H1 (cell line): ENCODE measurements around the gene OCIAD1. TPM values are rescaled to one million over a fixed set of nuclear protein-coding genes. Genes with fewer than 3 reads are reported as not detected.
A peak's percentile ranks its signal among the peaks of the same experiment; 100 is the strongest.

Experiments
- CHD1 ChIP-seq: IDR thresholded peaks from 2 replicates; pipeline ENCODE4 v1.6.1; 2012; ENCODE audit warnings: low read depth, low read length, improper control_type of control experiment
- CHD7 ChIP-seq: fragments of 300-600 bp; sonication (generic); IDR thresholded peaks from 2 replicates; pipeline ENCODE4 v1.7.1; 2012; ENCODE audit warnings: low read length, moderate library complexity, mild to moderate bottlenecking, inconsistent platforms; ENCODE audit not compliant: insufficient replicate concordance
- HDAC6 ChIP-seq: IDR thresholded peaks from one replicate; pipeline ENCODE4 v1.7.1; 2012; ENCODE audit warnings: low read depth, mild to moderate bottlenecking, inconsistent platforms, low read length, moderate library complexity
- RAD21 ChIP-seq, 2 experiments: IDR thresholded peaks in 1 of 2; conservative IDR thresholded peaks in 1 of 2; 2 replicates each; pipeline ENCODE4 v1.6.1; 2011; ENCODE audit warnings: low read depth in 2 of 2, low read length in 2 of 2, improper control_type of control experiment in 1 of 2, inconsistent platforms in 1 of 2, mild to moderate bottlenecking in 1 of 2, moderate library complexity in 1 of 2
- SP4 ChIP-seq: IDR thresholded peaks from 2 replicates; pipeline ENCODE4 v1.6.1; 2012; ENCODE audit warnings: low read length, inconsistent platforms
- polyA plus RNA-seq, 7 experiments: library from polyadenylated mRNA; depleted of rRNA in 3 of 7; stranded (reverse) in 5 of 7; unstranded in 2 of 7; fragments of >200 nt in 5 of 7; fragments of 200-250 nt in 2 of 7; gene quantifications; 1 replicate in 5 of 7; 2 replicates in 1 of 7; 4 replicates in 1 of 7; pipeline versions ENCODE4 v1.2.1 to v1.2.3, GENCODE V29; 2011 to 2013; ENCODE audit warnings: missing spikeins in 2 of 7, mixed read lengths in 2 of 7
- total RNA-seq: library from RNA; stranded (reverse); fragmentation: NEBNext Ultra II Directional; extraction: Animal tissue kit (Norgen Biotek cat#: 25700); gene quantifications from 2 replicates; pipeline ENCODE4 v1.2.1, GENCODE V29; 2021
- TF ChIP-seq, protein P1 (sequence below): IDR thresholded peaks from 2 replicates; pipeline ENCODE4 v1.6.1; 2012; ENCODE audit warnings: inconsistent platforms

Gene OCIAD1
- total and polyA plus RNA-seq, 2 of the 8 experiments (the other 6 are each of a cell fraction or from before 2014, with no cell fraction given): 79.9 to 163 TPM

DNA sequence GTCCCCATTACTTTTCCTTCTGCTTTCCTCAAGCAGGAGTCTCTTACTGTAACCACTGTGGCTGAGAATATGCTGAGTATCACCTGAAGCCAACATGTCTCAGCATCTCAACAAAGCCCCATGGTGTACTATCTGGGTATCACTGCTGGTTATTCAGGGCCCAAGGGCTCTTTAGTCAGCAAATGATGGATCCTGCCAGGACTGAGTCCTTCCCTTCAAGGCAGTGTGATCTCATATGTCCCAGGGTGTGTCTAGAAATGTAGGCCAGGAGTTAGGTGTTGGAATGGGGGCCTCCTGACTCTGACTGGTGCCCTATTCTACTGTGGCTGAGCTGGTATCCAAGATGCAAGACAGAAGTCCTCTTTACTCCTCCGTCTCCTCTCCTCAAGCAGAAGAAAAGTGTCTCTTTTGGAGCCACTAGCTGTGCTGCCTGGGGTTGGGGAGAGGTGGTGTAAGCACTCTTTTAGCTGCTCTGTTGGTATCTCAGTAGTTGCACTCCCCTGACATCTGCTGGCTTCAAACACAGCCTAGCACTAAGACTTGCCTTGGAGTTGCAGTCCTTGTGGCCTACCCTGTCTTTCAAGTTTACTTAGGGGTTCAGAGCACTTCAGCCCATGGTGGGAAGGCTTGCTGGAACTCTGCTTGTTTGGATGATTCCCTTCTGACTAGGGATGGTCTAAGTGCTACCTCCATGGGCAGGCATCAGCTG lies 47.1 kb downstream of the OCIAD1 start (continued):
- TF ChIP-seq, protein P1, sequence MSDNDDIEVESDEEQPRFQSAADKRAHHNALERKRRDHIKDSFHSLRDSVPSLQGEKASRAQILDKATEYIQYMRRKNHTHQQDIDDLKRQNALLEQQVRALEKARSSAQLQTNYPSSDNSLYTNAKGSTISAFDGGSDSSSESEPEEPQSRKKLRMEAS: no peak
- TF ChIP-seq CHD1: no peak
- TF ChIP-seq SP4: no peak
- no peak for TF ChIP-seq CHD7
- peak; percentile 32 to 36 for TF ChIP-seq RAD21 (IDR thresholded peaks at IDR 0.05 in 1 of 2, conservative IDR thresholded peaks at IDR 0.05 in 1 of 2; ENCODE audit: low read depth in 2 of 2, low read length in 2 of 2)
- no peak for TF ChIP-seq HDAC6
